CD4-positive, alpha-beta T cell (primary cell): ENCODE data around the gene IGLON5. TPM values are rescaled to one million over a fixed set of nuclear protein-coding genes. Genes with fewer than 3 reads are reported as not detected.

ENCODE experiments used
- ATAC-seq: fragments of 200-7000 bp; cut with Tn5 transposase; one replicate; pipeline ENCODE4 v1.10.0; 2022; ENCODE audit warnings: mild to moderate bottlenecking; ENCODE audit not compliant: poor library complexity
- CTCF ChIA-PET: fragments of 350-600 bp; sonication (Branson Sonifier 250); formaldehyde crosslinking; loops from one replicate; lab custom pipeline; 2021; ENCODE audit warnings: antibody characterized with exemption, inconsistent platforms; lab: Charles Lee
- POLR2A ChIA-PET: fragments of 350-600 bp; sonication (Branson Sonifier 250); formaldehyde crosslinking; loops from one replicate; lab custom pipeline; 2021; ENCODE audit warnings: antibody characterized with exemption, inconsistent platforms; lab: Charles Lee
- DNase-seq, 14 experiments: peaks; one replicate each; pipeline ENCODE4 v3.0.0-alpha.2; 2013 to 2020; ENCODE audit warnings: mixed read lengths in 2 of 14
- H3K27ac ChIP-seq, 2 donors: one replicate each; pipeline versions ENCODE4 v1.5.1 to v1.7.0; 2013; ENCODE audit warnings: low read length in 2 of 2, low read depth in 1 of 2, mild to moderate bottlenecking in 1 of 2
- H3K27me3 ChIP-seq, 2 experiments: 1 replicate in 1 of 2; 2 replicates in 1 of 2; pipeline versions ENCODE4 v1.6.1 to v1.7.0; 2013; ENCODE audit warnings: low read length in 2 of 2, control low read depth in 1 of 2, mild to moderate bottlenecking in 1 of 2, moderate library complexity in 1 of 2; ENCODE audit not compliant: insufficient read depth in 2 of 2, control insufficient read depth in 1 of 2
- H3K36me3 ChIP-seq: one replicate; pipeline ENCODE4 v1.6.1; 2013; ENCODE audit warnings: low read length, control low read depth; ENCODE audit not compliant: insufficient read depth
- H3K4me1 ChIP-seq: one replicate; pipeline ENCODE4 v1.6.1; 2013; ENCODE audit warnings: low read length, control low read depth; ENCODE audit not compliant: insufficient read depth
- H3K4me3 ChIP-seq: one replicate; pipeline ENCODE4 v1.5.1; 2013; ENCODE audit warnings: mild to moderate bottlenecking, low read length, moderate library complexity
- H3K9me3 ChIP-seq, 2 experiments: 1 replicate in 1 of 2; 2 replicates in 1 of 2; pipeline versions ENCODE4 v1.6.1 to v1.7.0; 2013; ENCODE audit warnings: low read length in 2 of 2, mild to moderate bottlenecking in 2 of 2, control low read depth in 1 of 2, moderate library complexity in 1 of 2; ENCODE audit not compliant: control insufficient read depth in 1 of 2, insufficient read depth in 1 of 2
- H3K27ac Mint-ChIP-seq: one replicate; pipeline ENCODE4 v1.8.0; 2020; ENCODE audit warnings: mixed read lengths
- H3K27me3 Mint-ChIP-seq: one replicate; pipeline ENCODE4 v1.8.0; 2021; ENCODE audit warnings: mixed read lengths
- H3K36me3 Mint-ChIP-seq: one replicate; pipeline ENCODE4 v1.8.0; 2021; ENCODE audit warnings: low read depth, mixed read lengths
- H3K4me1 Mint-ChIP-seq: one replicate; pipeline ENCODE4 v1.8.0; 2021; ENCODE audit warnings: low read depth, mixed read lengths
- H3K4me3 Mint-ChIP-seq: one replicate; pipeline ENCODE4 v1.8.0; 2020; ENCODE audit warnings: mild to moderate bottlenecking, mixed read lengths
- H3K9me3 Mint-ChIP-seq: one replicate; pipeline ENCODE4 v1.8.0; 2020; ENCODE audit warnings: mixed read lengths
- intact Hi-C, 2 experiments: fragments of 100-400 bp; cut with DNase I in 1 of 2; cut with micrococcal nuclease in 1 of 2; formaldehyde crosslinking; loops; one replicate each; pipeline versions ENCODE4 v1.15.1 to v1.9.0; 2023 to 2025; cut with DNase I, micrococcal nuclease
- total RNA-seq, 174 experiments: library from RNA in 2 of 174; stranded (reverse) in 2 of 174; gene quantifications; one replicate each; pipeline ENCODE4 v1.2.3 and lab custom pipeline; 2021 to 2026
- TF ChIP-seq, protein P1 (sequence below): fragments of 200-600 bp; IDR thresholded peaks from one replicate; pipeline ENCODE4 v1.8.0; 2022; ENCODE audit warnings: antibody characterized with exemption, mild to moderate bottlenecking

The IGLON5 gene
- total RNA-seq, 2 experiments from 2014 or later = not detected

DNA sequence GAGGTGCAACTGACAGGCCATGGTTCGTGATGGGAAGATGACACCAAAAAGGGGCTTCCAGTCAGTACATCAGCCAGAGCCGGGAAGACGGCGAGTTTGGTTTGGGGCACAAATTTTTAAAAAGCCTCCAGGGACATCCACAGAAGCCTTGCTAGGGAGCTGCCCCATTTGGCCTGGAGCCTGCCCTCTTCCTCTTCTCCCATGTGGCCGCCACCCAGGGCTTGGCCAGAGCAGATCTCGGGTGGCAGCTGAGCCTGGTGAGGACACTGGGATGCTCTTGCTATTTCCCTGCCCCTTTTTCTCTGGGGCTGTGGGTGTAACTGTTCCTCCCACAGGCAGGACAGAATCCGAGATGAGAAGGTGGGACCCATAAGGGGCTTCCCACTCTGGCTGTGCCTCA lies 46.5 kb downstream of the IGLON5 start:
- ATAC-seq (no peak), DNase-seq (no peak)
- H3K9me3 Mint-ChIP-seq = no peaks in the 10 kb centered on the region
- H3K27ac ChIP-seq = no peak overlapping the region
- no peaks in the 10 kb centered on the region for H3K27me3 ChIP-seq
- no peak overlapping the region for H3K4me3 ChIP-seq
- peaks cover 17% of the 10 kb centered on the region for H3K4me1 ChIP-seq
- intact Hi-C loops = no loop called here
- POLR2A ChIA-PET = no interaction called here
- peaks cover 36% of the 10 kb centered on the region for H3K4me1 Mint-ChIP-seq
- H3K36me3 ChIP-seq = no peaks in the 10 kb centered on the region
- H3K27ac Mint-ChIP-seq = no peak overlapping the region
- H3K36me3 Mint-ChIP-seq = peaks cover 5% of the 10 kb centered on the region
- H3K9me3 ChIP-seq = no peaks in the 10 kb centered on the region
- H3K4me3 Mint-ChIP-seq = no peak overlapping the region
- H3K27me3 Mint-ChIP-seq = no peaks in the 10 kb centered on the region
- TF ChIP-seq, protein P1, sequence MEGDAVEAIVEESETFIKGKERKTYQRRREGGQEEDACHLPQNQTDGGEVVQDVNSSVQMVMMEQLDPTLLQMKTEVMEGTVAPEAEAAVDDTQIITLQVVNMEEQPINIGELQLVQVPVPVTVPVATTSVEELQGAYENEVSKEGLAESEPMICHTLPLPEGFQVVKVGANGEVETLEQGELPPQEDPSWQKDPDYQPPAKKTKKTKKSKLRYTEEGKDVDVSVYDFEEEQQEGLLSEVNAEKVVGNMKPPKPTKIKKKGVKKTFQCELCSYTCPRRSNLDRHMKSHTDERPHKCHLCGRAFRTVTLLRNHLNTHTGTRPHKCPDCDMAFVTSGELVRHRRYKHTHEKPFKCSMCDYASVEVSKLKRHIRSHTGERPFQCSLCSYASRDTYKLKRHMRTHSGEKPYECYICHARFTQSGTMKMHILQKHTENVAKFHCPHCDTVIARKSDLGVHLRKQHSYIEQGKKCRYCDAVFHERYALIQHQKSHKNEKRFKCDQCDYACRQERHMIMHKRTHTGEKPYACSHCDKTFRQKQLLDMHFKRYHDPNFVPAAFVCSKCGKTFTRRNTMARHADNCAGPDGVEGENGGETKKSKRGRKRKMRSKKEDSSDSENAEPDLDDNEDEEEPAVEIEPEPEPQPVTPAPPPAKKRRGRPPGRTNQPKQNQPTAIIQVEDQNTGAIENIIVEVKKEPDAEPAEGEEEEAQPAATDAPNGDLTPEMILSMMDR = no peak
- CTCF ChIA-PET = no interaction called here

DNA sequence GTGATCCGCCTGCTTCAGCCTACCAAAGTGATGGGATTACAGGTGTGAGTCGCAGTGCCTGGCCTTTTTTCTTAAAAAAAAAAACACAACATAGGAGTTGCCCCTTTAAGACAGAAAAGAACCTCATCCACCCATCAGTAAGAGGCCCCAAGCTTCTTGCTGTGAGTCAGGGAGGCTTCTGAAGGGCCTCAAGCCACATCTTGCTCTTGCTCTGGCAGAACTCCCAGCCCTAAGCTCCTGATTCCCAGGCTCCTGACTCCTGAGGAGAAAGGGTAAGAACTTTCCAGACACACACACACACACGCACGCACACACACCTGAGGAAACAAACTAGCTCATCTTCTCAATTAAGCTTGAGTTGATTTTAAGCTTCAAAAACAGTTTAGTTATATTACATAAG lies 47.9 kb downstream of the IGLON5 start:
- no peak overlapping the region for H3K4me3 Mint-ChIP-seq
- H3K36me3 Mint-ChIP-seq = peaks cover 5% of the 10 kb centered on the region
- Histone ChIP-seq H3K4me3 (no peak overlapping the region), H3K4me1 (peaks cover 22% of the 10 kb centered on the region), H3K27me3 (no peaks in the 10 kb centered on the region), H3K9me3 (no peaks in the 10 kb centered on the region), H3K27ac (no peak overlapping the region), H3K36me3 (no peaks in the 10 kb centered on the region)
- TF ChIP-seq, protein P1 = no peak
- no peaks in the 10 kb centered on the region for H3K9me3 Mint-ChIP-seq
- H3K27ac Mint-ChIP-seq = no peak overlapping the region
- intact Hi-C loops = no loop called here
- CTCF ChIA-PET = interaction anchor here (1.3 kb wide), 1 partner anchor 35 kb away, joined by 3 read pairs; no protein-coding TSS in a partner anchor
- DNase-seq (no peak), ATAC-seq (no peak)
- POLR2A ChIA-PET = no interaction called here
- no peaks in the 10 kb centered on the region for H3K27me3 Mint-ChIP-seq
- peaks cover 45% of the 10 kb centered on the region for H3K4me1 Mint-ChIP-seq

DNA sequence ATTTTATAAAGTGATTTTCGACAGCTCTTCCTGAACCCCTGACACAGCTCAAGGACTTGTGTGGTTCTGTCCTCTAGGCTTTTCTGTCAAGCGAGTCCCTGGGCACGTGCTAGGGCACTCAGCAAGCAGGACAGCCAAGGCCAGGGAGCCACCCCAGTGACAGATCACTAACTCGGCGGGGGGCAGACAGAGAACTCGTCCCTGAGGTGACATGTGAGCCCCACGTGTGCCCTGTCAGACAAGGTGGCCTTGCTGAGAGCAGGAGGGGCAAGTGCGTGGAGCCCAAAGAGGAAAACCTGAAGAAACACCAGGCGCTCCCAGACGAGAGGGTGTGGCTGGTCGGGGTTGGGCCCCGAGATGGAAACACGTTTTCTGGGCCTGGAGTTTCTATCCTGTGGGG lies 49.8 kb downstream of the IGLON5 start:
- no peaks in the 10 kb centered on the region for H3K27me3 ChIP-seq
- no peaks in the 10 kb centered on the region for H3K9me3 Mint-ChIP-seq
- H3K4me1 ChIP-seq = peaks cover 36% of the 10 kb centered on the region
- intact Hi-C loops = loop anchor here in 1 of 2 experiments (10.0 kb wide), 1 partner anchor 234 kb away; no protein-coding TSS in a partner anchor
- H3K4me3 Mint-ChIP-seq = no peak overlapping the region
- no peak overlapping the region for H3K27ac Mint-ChIP-seq
- peaks cover 43% of the 10 kb centered on the region for H3K4me1 Mint-ChIP-seq
- H3K4me3 ChIP-seq = no peak overlapping the region
- H3K9me3 ChIP-seq = no peaks in the 10 kb centered on the region
- TF ChIP-seq, protein P1 = no peak
- H3K36me3 Mint-ChIP-seq = peaks cover 4% of the 10 kb centered on the region
- no peak for ATAC-seq
- H3K27me3 Mint-ChIP-seq = no peaks in the 10 kb centered on the region
- POLR2A ChIA-PET = no interaction called here
- no peak for DNase-seq
- CTCF ChIA-PET = no interaction called here
- H3K36me3 ChIP-seq = no peaks in the 10 kb centered on the region
- H3K27ac ChIP-seq = no peak overlapping the region
